ENCODE data around the gene SLC35F3.

Gene SLC35F3

DNA sequence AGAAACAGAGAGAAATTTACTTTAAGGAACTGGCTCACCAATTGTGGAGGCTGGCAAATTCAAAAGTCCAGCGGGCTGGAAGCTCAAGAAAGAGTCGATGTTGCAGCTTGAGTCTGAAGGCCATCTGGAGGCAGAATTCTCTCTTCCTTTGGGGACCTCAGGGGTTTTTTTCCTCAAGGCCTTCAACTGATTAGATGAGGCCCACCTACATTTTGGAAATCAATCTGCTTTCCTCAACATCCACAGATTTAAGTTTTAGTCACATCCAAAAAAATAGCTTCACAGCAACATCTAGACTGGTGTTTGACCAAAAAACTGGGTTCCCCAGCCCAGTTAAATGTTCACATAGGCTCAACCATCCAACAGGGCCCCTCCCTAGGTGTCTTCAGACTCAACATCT lies 114.9 kb downstream of the SLC35F3 start:
- in situ Hi-C loops (cut with MboI; ENCODE audit: low sequenced_read_pairs), result no loop called here

- in situ Hi-C loops (cut with MboI; ENCODE audit: low sequenced_read_pairs), result no loop called here
These were observed 117.8 kb downstream of the SLC35F3 start for GRCh38 chr1:234022302-234022701.

GRCh38 chr1:234039603-234040002 lies 135.1 kb downstream of the SLC35F3 start:
- in situ Hi-C loops (cut with MboI; ENCODE audit: low sequenced_read_pairs), result no loop called here

- in situ Hi-C loops (cut with MboI; ENCODE audit: low sequenced_read_pairs), result no loop called here
These were observed 136.2 kb downstream of the SLC35F3 start for GRCh38 chr1:234040446-234041317.

DNA sequence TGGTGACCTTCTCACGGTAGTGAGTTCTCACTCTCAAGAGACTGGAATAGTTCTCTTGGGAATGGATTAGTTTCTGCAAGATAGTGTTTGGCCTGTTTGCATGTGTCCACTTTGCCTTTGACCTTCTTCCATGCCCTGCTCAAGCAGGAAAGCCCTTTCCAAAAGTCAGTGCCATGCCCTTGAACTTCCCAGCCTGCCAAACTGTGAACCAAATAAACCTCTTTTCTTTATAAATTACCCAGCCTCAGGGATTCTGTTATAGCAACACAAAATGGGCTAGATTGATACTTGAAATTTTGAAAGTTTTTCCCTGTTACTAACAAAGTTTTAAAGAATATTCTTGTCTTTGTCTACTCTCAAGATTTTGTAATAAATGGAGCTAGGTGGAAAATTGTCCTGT lies 139.6 kb downstream of the SLC35F3 start:
- in situ Hi-C loops (cut with MboI; ENCODE audit: low sequenced_read_pairs), result no loop called here

DNA sequence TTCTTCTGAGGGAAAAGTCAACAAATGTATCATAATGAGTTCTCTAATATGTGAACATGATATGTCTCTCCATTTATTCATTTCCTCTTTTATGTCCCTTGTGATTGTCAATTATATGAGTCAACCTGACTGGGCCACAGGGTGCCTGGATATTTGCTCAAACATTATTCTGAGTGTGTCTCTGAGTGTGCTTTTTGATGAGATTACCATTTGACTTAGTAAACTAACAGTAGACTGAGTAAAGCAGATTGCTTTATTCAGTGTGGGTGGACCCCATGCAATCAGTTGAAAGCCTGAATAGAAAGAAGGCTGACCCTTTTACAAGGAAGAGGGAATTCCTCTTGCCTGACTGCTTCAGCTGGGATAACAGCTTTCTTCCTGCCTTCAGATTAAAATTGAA lies 142.6 kb downstream of the SLC35F3 start:
- in situ Hi-C loops (cut with MboI; ENCODE audit: low sequenced_read_pairs), result no loop called here

- in situ Hi-C loops (cut with MboI; ENCODE audit: low sequenced_read_pairs), result loop anchor here (25.0 kb wide), 1 partner anchor 750 kb away; no protein-coding TSS in a partner anchor
These were observed 157.7 kb downstream of the SLC35F3 start for GRCh38 chr1:234062166-234062565.

DNA sequence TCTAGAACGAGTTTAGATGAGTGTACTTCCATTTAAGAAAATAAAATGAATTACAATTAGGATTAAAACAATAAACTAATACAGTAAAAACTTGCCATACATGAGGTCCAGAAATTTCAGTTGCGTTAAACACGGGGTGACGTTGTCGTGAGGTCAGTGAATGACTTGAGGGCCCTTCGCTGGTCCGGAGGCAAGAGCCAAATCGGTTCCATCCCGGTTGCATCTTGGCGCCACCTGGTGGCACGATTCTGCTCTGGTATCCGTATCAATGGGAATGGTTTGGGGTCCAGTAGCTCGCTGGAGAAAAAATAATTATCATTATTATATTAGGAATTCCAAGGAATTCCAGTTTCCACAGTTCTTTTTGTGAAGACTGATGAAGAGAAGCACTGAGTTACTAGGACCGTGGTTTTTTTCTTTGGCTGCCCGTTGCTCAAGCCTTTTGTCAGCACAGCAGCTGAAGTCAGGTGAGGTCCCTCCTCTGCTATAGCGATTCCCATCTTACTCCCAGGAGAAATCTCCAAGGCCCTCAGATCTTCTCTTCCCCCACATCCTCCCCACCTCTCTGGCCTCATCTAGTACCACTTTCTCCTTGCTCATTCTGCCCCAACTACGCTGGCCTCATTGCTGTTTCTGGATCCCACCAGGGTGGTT lies 161.4 kb downstream of the SLC35F3 start:
- in situ Hi-C loops (cut with MboI; ENCODE audit: low sequenced_read_pairs), result loop anchor here (25.0 kb wide), 1 partner anchor 754 kb away; no protein-coding TSS in a partner anchor

GRCh38 chr1:234067581-234068337 lies 163.3 kb downstream of the SLC35F3 start:
- in situ Hi-C loops (cut with MboI; ENCODE audit: low sequenced_read_pairs), result loop anchor here (25.0 kb wide), 1 partner anchor 755 kb away; no protein-coding TSS in a partner anchor

GRCh38 chr1:234069760-234070159 lies 165.3 kb downstream of the SLC35F3 start:
- in situ Hi-C loops (cut with MboI; ENCODE audit: low sequenced_read_pairs), result loop anchor here (25.0 kb wide), 1 partner anchor 757 kb away; no protein-coding TSS in a partner anchor

- in situ Hi-C loops (cut with MboI; ENCODE audit: low sequenced_read_pairs), result loop anchor here (25.0 kb wide), 1 partner anchor 760 kb away; no protein-coding TSS in a partner anchor
These were observed 168.3 kb downstream of the SLC35F3 start for GRCh38 chr1:234072793-234073192.

DNA sequence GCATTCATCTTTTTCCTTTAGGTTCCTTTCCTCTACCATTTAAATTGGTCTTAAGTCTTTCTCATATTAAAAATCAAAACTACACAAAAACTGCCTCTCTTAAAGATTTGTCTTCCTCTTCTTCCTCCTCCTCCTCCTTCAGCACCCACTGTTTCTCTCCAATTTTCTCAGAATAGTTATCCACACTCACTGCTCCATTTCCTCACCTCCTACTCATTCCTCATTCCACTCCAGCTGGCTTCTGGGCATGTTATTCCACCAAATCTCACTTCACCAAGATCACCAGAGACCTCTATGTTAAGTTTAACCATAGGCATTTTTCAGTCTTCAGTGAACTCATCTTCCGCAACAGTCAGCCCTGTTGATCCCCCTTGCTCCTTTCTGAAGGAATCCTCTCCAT lies 173.7 kb downstream of the SLC35F3 start:
- in situ Hi-C loops (cut with MboI; ENCODE audit: low sequenced_read_pairs), result no loop called here

DNA sequence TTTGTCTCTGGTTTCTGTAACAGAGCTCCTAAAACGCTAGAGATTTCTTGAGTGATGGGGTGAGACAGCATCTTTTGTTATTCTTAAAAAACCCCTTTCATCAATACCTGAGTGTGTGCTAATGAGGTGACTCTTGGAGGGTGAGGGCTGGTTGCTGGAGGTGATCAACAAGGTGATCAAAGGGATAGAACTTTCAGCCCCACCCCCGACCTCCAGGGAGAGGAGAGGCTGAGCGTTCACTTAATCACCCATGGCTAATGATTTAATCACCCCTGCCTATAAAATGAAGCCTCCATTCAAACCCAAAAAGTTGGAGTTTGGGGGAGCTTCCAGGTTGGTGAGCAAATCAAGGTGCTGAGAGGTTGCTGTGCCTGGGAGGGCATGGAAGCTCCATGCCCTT lies 175.4 kb downstream of the SLC35F3 start:
- in situ Hi-C loops (cut with MboI; ENCODE audit: low sequenced_read_pairs), result no loop called here

GRCh38 chr1:234083460-234083859 lies 179.0 kb downstream of the SLC35F3 start:
- in situ Hi-C loops (cut with MboI; ENCODE audit: low sequenced_read_pairs), result no loop called here

GRCh38 chr1:234089396-234089795 lies 184.9 kb downstream of the SLC35F3 start:
- in situ Hi-C loops (cut with MboI; ENCODE audit: low sequenced_read_pairs), result no loop called here

DNA sequence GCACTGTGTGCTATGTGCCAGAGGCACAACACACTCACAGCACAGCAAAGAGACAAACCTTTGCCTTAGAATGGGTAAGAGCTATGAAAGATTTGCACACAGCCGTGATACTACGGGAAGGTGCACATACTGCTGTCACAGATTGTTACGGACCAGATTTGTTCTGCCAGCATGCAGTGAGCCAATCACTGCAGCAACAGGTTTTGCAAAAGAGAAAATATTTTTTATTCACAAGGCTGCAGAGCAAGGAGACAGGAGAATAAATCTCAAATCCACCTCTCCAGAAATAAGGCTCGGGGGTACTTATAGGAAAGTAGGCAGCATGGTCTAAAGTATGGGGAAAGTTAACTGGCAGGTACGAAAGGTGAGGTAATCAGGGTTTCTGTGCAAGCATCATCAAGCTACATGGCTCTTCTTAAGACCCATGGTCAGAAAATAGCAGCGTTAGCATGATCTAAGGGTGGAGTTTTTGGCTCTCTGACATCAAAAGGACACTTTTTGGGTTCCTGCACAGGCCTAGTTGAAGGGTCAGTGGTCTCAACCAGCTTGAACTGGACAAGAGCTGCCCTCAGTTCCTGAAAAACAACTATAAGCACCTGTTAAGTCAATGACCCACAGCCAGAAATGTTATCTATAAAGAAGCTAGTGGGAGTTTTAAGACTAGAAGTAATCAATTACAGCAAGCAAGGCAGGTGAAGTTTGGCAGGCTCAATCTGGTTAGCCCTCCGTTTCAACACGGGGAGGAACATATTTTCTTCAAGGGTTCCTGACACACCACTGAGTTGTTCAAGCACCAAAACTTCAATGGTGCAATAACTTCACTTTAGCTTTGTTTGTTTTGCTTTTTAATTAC lies 186.0 kb downstream of the SLC35F3 start:
- in situ Hi-C loops (cut with MboI; ENCODE audit: low sequenced_read_pairs), result no loop called here

- in situ Hi-C loops (cut with MboI; ENCODE audit: low sequenced_read_pairs), result no loop called here
These were observed 186.6 kb downstream of the SLC35F3 start for GRCh38 chr1:234091065-234091401.

GRCh38 chr1:234091876-234092275 lies 187.4 kb downstream of the SLC35F3 start:
- in situ Hi-C loops (cut with MboI; ENCODE audit: low sequenced_read_pairs), result no loop called here

GRCh38 chr1:234093107-234093506 lies 188.6 kb downstream of the SLC35F3 start:
- in situ Hi-C loops (cut with MboI; ENCODE audit: low sequenced_read_pairs), result no loop called here

DNA sequence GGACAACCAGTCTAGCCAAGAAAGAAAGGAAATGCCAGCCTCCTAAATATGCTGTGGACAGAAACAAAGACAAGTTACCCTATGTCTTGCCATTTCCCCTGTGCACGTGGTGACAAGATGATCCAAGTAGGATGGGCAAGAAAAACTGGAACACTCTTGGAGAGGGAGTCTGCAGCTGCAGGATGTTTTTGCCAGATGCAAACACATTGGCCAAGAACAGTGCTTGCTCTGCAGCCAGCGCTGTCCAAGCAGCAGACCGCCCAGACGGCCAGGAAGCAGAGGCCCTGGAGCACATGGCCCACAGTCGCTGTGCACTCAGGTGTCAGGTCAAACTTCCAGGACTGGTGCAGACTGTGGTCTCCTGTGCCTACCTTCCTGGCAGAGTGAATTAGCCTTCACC lies 189.3 kb downstream of the SLC35F3 start:
- in situ Hi-C loops (cut with MboI; ENCODE audit: low sequenced_read_pairs), result no loop called here

Data from HL-60/S4 treated with phorbol 12-myristate 13-acetate at 8.2 ng/mL for 4 days and 3 days (cell line).